CD4-positive, alpha-beta T cell treated with Interleukin-15 for 4 hours (primary cell): Measurements from ENCODE around the gene RO60.

Experiments
- DNase-seq: peaks from one replicate; pipeline ENCODE4 v3.0.0-alpha.2; 2020; ENCODE audit warnings: low spot score

The RO60 gene

DNA sequence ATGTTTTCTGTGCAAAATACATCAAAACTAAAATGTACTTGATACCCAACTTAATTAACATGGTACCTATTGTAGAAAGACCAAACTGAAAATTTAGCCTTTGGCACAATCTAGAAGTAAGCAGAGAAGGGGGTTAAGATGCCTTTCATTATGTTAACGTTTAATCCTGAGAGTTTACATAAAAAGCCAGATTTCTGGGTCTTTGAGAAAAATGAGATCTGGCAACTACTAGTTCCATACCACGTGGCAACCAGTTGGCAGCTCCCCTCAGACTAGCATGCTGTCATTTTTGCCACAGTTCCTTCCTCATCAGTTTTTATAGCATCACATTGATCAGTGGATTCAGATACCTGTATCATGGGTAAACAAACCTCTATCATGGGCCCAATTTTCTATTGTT lies 1.5 kb downstream of the RO60 start:
- DNase-seq = no peak

DNA sequence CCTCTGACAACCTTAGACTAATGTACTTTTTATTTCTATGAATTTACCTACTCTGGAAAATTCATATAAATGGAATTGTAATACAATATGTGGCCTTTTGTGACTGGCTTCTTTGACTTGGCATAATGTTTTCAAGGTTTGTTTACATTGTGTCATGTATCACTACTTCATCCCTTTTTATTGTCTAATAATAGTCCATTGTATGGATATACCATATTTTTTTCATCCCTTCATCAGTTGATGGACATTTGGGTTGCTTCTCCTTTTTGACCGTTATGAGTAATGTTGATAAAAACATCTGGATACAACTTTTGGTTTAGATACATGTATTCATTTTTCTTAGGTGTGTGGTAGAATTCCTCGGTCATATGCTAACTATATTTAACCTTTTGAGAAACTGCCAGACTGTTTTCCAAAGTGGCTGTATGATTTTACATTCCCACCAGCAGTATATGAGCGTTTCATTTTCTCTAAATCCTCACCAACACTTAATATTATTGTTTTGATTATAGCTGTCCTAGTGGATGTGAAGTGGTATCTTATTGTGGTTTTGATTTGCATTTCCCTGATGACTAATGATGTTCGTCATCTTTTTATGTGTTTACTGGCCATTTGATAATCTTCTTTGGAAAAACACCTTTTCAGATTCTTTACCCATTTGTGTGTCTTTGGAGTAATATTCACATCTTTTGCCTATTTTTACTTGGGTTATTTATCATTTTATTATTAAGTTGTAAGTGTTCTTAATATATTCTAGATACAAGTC lies 3.5 kb downstream of the RO60 start:
- DNase-seq = no peak

DNA sequence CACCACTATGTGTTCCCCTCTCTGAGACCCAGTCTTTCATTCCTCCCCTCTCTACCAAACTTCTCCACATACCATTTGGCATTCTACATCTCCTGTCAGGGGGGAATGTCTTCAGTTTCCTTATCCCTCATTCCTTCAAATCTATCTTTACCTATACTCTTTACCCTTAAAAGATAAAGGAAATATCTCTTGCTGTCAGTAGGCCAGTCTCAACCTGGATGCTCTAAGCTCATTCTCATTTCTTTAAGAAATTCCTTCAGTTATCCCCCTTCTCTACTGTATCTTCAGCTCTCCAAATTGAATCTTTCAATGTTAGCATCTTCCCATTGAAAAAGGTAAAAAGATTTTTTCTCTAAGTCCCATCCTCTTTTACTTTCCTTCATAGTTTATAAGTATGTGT lies 6.5 kb downstream of the RO60 start:
- no peak for DNase-seq

DNA sequence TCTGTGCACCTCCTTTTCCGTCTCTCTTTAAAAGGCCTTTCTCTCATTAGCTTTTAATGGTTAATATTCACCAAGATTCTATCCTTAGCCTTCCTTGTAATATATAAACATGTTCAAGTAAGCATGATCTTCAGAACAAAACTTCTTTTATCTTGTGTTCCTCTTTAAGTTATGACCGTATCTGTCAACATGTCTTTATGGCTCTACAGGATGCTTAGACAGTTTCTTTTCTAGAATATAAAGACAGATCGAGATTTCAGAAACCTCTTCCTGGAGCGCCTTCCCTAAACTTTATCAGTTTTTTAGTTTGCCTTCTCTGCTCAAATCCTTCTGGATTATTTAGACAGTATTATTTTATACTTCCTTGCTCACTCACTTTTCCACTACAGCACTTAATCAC lies 7.2 kb downstream of the RO60 start:
- no peak for DNase-seq

DNA sequence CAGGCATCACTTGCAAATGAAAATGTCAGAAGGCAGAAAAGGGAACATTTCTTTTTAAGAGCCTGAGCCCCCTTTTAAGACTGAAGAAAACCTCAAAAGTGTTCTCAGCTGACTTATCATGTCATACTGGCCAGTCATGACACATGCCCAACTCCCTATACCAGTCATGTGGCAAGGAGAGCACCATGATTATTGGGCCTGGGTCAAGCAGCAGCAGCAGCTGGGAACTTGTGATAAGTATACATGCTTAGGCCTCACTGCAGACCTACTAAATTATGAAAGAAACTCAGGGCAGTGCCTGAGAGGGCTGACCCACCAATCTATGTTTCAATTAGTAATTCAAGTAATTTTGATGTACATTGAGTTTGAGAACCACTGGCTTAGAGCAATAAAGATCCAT lies 8.6 kb downstream of the RO60 start:
- DNase-seq = no peak

DNA sequence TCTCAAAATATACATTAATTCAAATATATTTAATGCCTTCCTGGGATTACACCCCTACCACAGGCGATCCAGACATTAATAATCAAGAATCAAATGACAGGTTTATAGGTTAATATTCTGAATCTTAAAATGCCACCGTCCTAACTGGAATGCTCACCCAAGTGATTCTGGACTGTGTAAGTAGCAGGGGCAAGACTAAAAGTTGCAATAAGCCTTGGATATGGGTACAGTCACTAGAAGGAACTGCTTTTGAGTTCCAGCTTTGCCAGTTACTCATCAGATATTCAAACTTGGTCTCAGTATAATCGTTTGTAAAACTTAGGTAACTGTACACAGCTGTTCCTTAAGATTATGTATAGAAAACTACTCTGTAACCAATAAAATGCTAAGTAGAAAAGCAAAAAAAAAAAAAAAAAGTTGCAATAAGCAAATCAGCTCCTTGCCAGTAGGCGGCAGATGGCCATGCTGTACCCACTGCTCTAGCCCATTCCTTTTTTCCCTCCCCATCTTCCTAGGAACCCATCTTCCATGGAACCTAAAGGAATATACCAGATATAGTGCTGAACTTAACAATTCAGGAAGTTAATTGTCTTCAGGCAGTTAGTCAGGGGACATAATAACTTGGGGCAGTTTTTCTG lies 10.5 kb downstream of the RO60 start:
- no peak for DNase-seq

DNA sequence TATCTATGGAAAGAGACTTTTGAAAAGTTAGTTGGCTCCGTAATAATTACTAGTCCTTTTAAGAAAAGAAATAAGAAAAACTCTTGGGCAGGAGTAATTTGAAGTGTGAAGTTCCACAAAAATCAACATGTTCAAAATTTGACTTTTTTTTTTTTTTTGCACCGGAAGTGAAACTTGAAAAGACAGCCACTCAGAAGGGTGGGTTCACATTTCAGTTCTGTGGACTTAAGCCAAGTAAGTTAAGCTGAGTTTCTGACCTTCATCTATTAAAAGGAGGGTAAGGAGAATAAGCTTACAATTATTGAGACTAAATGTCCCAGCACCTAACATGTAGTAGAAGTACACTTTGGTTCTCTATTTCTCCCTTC lies 11.0 kb downstream of the RO60 start:
- DNase-seq = no peak

DNA sequence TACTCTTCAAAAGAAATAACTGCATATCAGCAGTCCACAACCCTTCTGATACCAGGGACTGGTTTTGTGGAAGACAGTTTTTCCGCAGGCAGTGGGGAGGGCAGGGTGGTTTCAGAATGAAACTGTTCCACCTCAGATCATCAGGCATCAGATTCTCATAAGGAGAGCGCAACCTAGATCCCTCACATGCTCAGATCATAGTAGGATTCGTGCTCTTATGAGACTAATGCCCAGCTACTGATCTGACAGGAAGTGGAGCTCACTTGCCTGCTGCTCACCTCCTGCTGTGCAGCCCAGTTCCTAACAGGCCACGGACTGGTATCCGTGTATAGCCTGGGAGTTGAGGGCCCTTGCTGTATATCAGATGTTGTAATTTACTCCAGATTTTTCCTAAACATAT lies 11.5 kb downstream of the RO60 start:
- DNase-seq = no peak

DNA sequence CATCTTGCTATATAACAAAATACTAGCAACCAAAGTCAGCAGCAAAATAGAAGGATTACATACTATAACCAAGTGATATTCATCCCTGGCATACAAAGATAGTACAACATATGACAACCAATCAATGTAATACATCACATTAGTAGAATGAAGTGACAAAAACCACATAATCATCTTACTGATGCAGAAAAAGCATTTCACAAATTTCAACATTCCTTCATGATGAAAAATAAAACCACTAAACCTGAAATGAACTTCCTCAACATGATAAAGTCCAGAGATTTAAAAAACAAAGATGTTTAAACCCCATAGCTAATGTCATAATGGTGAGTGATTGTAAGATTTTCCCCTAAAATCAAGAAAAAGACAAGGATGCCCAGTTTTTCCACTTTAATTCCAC lies 18.6 kb downstream of the RO60 start:
- DNase-seq = no peak

DNA sequence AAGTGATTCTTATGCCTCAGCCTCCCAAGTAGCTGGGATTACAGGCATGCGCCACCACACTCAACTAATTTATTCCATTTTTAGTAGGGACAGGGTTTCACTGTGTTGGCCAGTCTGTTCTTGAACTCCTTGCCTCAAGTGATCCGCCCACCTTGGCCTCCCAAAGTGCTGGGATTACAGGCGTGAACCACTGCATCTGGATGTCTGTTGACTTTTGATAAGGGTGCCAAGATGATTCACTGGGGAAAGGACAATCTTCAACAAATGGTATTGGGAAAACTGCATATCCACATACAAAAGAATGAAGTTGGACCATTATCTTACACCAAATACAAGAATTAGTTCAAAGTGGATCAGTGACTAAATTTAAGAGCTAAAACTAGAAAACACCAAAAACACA lies 19.8 kb downstream of the RO60 start:
- no peak for DNase-seq

DNA sequence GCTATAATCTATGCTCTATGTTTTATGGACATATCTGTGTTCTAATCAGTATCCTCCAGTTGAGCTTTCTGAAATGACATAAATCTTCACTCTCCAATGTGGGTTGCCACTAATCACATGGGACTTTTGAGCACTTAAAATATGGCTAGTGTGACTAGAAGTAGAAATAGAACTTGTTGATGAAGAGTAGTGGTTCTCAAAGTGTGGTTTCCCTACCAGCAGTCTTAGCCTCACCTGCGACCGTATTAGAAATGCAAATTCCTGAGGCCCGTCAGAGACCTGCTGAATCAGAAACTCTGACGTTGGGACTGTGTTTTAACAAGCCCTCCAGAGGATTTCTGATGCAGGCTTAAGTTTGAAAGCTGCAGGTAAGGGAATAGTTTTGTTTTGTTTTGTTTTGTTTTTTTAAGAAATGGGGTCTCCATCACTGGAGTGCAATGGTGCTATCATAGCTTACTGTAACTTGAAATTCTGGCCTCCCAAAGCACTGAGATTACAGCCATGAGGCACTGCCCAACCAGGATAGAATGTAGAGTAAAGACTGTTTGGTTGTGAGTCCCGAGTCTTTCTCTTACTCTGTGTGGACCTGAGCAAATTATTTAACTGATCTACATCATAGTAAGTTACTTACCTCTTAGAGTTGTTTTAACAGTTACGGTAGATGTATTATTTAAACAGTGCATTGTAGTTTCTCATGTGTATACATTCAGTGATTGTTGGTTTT lies 24.1 kb downstream of the RO60 start:
- DNase-seq = no peak

DNA sequence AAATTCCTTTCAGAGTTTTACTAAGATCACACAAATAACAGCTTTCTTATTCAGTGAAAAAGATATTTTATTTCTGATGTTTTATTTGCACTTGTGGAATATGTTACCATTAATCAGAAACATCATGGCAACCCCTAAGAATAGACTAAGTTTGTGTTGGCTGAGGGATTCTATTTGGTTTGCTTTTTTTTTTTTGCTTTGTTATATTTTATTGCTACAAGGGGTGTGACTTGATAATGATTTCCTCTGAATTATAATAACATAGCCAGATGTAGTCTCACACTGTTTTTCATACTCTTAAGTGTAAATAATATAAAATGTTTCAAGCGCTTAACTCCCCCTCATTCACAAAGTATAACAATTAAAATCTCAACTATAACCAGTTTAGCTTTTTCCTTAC lies 25.9 kb downstream of the RO60 start:
- DNase-seq = no peak

DNA sequence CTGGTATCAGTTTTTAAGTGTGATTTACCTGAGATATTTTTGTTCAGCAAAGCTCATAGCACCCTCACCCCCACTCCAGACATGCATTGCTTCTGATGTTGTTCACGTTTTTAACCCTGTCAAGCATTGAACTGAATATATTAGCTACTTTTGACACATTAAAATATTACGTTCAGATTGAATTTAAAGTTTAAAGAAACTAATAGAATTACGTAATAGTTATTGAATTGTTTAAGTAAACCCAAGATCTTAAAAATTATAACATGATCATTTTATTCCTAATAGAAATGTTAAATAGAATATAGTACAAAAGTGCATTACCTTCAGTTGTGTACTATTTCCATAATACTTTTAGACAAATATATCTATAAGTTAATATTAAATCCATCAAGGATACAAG lies 26.9 kb downstream of the RO60 start:
- no peak for DNase-seq

DNA sequence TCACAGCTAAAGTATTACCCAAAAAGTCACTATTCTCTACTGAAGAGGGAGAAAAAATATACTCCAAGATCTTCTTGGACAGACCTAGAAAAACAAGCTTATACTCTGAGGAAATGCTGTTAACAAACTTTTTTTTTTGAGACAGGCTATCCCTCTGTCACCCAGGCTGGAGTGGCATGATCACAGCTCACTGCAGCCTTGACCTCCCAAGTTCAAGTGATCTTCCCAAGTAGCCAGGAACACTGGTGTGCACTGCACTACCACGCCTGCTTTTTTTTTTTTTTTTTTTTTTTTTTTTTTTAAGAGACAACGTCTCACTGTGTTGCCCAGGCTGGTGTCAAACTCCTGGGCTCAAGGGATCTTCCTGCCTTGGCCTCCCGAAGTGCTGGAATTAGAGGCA lies 28.5 kb downstream of the RO60 start:
- no peak for DNase-seq

DNA sequence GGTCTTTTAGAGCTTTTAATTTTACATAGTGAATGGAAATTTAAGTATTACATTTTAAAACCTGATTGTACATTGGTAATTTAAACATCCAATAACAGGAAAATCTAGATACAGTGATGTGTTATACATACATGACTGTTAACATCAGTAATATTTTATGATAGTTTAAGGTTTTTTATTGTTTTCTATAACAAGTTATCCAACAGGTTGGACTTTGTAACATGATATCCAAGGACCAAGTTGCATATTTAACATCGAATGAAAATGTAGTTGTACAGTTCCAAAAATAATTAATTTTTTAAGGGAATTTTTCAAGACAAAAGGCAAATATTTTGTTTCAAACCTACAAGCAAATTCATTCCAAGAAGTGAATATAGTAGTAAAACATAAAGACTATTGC lies 31.5 kb downstream of the RO60 start:
- no peak for DNase-seq

DNA sequence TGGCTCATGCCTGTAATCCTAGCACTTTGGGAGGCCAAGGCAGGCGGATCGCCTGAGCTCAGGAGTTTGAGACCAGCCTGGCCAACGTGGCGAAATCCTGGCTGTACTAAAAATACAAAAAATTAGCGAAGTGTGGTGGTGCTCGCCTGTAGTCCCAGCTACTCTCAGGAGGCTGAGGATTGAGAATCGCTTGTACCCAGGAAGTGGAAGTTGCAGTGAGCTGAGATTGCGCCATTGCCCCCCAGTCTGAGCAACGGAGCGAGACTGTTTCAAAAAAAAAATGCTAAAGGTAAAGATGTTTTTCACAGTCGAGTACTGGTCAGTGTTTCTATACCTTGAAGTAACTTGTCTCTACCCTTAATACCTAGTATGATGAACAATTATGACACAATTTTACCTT lies 34.7 kb downstream of the RO60 start:
- DNase-seq = no peak

DNA sequence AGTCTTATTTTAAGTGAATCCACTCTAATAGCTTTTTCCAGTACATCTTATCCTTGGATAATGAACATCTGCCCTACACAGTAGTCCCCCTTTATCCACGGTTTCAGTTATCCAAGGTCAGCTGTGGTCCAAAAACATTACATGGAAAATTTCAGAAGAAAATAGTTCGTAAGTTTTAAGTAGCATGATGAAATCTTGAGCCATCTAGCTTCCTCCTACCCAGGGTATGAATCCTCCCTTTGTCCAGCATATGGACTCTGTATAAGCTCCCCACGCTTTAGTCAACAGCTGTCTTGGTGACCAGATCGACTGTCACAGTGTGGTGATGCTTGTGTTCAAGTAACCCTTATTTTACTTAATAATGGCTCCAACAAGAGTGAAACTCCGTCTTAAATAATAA lies 43.2 kb downstream of the RO60 start:
- DNase-seq = no peak

DNA sequence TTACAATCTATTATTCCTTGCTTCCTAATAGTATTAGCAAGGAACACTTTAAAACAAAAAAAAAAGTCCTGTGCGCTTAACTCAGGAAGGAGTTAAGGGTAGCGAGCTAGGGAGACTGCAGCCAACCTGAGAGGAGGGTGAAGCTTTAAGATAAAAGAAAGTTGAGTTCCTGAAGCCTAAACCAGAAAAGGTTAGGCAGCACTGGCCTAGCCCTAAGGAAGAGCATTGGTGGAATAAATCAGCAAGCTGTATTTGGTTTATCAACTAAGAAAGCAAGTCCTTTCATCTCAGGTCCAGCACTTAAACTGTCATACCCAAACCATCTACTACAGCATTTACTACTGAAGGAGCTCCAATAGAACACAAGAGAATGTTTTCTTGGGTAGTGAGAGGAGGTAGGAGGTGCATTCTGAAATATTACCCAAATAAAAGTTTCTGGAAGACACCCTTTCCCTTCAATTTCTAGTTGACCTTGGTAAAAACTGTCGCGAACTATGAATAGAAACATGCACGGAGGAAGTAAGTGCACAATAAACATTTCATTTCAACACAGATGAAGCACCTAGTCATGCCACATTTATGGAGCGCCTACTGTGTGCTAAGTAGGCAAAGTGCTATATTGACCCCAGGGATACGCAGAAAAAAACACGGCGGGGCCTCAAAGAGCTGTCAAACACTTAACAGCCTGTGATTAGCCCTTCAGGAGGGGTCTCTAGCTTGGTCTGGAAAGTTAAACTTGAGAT lies 44.5 kb downstream of the RO60 start:
- DNase-seq = no peak

DNA sequence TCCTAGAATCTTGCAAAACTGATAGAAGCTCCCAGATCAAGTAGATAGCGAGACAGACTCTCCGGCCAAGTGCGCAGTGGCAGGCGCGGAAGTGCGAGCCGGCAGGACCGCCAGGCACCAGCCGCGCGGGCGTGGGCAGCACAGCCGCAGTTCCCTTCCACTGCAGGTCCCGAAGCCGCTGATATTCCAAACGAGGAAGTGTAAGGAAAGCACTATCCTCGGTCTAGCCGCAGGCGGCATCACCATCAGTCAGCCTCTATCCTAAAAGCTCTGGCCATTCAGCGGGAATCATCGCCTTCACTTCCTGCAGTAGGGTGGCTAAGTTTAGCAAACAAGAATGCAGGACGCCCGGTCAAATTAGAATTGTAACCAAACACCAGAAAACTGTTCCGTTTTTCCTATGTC lies 45.1 kb downstream of the RO60 start:
- no peak for DNase-seq

DNA sequence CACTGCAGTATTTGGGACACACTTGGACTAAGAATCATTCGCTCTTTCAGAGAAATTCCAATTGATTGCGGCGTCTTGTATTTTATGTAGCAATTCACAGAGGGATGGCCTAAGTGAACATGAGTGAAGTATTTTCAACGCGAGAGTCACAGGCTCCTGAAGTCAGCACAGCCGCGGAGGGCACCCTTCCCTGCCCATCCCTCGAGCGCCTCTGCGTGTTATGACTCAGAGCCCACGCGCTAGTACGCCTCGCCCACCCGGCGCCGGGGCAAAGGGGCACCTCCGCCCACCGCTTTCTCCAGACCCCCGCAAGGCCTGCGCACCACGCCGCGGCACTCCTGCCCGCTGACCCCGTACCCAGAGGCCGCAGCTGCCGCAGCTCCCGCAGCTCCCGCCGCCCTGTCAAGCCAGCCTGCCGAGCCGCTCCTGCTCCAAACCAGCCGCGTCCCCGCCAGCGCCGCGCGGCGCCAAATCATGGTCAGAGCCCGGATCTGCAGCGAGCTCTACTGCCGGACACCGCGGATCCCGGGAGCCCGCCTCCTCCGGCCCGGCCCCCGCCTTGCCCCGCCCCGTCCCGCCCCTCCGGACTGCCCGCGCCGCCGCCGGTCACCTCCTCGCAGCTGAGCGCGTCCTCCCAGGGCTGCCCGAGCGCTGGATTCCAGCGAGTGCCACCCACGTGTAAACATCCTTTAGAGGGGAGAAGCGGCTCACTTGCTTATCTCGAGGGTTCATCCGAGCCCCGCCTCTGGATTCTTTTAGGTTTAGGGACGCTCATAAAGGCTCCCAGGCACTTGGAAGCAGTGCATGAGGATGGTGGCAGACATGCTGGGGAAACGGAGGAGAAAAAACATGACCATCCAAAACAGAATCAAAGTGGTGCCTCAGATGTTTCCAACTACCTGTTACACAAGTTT lies 45.8 kb downstream of the RO60 start, which contains the start of gene GLRX2:
Gene GLRX2 (minus strand): TSS at position 508 of the 914 bp plus-strand sequence. CDS start 32 bp downstream, at position 476.
- peak; percentile 68 for DNase-seq

DNA sequence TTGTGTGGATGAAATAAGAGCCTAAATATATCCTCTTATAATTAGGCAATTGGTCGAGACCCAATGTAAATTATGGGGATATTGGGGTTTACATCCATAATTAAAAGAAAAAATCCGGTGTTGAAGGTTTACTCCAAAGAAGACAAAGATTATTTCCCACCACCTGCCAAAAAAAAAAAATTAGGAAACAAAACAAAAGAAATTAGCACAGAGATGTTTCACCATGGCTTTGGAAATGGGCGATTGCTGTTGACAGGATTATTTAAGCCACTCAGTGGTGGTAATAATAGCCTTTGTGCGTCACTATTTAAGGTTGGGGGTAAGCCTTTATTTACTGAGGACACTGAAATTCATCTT lies 46.4 kb downstream of the RO60 start:
- no peak for DNase-seq

DNA sequence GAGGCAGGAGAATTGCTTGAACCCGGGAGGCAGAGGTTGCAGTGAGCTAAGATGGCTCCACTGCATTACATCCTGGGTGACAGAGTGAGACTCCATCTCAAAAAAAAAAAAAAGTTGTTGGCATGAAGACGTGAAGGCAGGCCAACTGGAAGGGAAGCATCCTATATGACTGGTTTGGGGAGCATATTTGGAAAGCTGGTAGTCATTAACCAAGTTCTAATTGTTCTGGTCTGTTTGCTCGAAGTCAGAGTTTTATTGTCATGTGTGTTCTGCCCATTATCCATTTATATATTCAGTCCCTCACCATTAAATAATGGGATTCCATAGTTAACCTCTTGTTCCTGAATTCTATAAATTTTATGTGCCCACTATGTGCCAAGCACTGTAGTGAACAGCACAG lies 49.1 kb downstream of the RO60 start:
- DNase-seq = no peak
